A549 (cell line): ENCODE measurements around the gene SMAD3. TPM values are rescaled to one million over a fixed set of nuclear protein-coding genes. Genes with fewer than 3 reads are reported as not detected.

Source experiments
- ATAC-seq, 2 experiments: fragments of 200-7000 bp in 1 of 2; fragments of >200 bp in 1 of 2; cut with Nextera tagmentation in 1 of 2; cut with Tn5 transposase in 1 of 2; 3 replicates each; pipeline versions ENCODE4 v1.8.0 to v1.9.1; 2018 to 2020; ENCODE audit warnings: mild to moderate bottlenecking in 1 of 2, moderate library complexity in 1 of 2
- CTCF ChIA-PET: fragments of 300-600 bp; sonication (Branson Sonifier 250); formaldehyde crosslinking; extraction: SDS; loops from one replicate; lab custom pipeline; 2021; ENCODE audit warnings: antibody characterized with exemption, inconsistent platforms; lab: Yijun Ruan, JAX
- POLR2A ChIA-PET: fragments of 350-600 bp; formaldehyde crosslinking; extraction: SDS; loops from one replicate; lab custom pipeline; 2021; ENCODE audit warnings: antibody characterized with exemption, inconsistent platforms; lab: Yijun Ruan, JAX
- DNase-seq, 2 experiments: peaks; one replicate each; pipeline versions ENCODE4 v3.0.0 to v3.0.0-alpha.2; 2011 to 2016; ENCODE audit warnings: low read depth in 1 of 2, low spot score in 1 of 2
- FAIRE-seq: peaks from 2 replicates; lab custom pipeline; 2011; peaks lifted over from hg19 to GRCh38; lab: Jason Lieb, UNC
- H3K27ac ChIP-seq, 2 experiments: fragments of >200 bp; sonication (Bioruptor Twin); formaldehyde crosslinking; 3 replicates each; pipeline ENCODE4 v1.5.1; 2016 to 2017
- H3K4me1 ChIP-seq: fragments of >200 bp; sonication (Bioruptor Twin); formaldehyde crosslinking; 3 replicates; pipeline ENCODE4 v1.6.1; 2016
- H3K4me2 ChIP-seq: fragments of >200 bp; sonication (Bioruptor Twin); formaldehyde crosslinking; 3 replicates; pipeline ENCODE4 v1.6.1; 2016
- H3K4me3 ChIP-seq: fragments of >200 bp; sonication (Bioruptor Twin); formaldehyde crosslinking; 3 replicates; pipeline ENCODE4 v1.5.1; 2016
- H3K9me3 ChIP-seq: fragments of >200 bp; sonication (Bioruptor Twin); formaldehyde crosslinking; 3 replicates; pipeline ENCODE4 v1.6.1; 2016
- FOSL2 ChIP-seq, 2 experiments: fragments of 450-650 bp in 1 of 2; fragments of >200 bp in 1 of 2; sonication (Bioruptor Twin) in 1 of 2; formaldehyde crosslinking; IDR thresholded peaks; 2 replicates each; pipeline versions ENCODE4 v1.5.0 to v1.6.1; 2016 to 2020; ENCODE audit warnings: mild to moderate bottlenecking in 1 of 2, moderate library complexity in 1 of 2
- GATA3 ChIP-seq: IDR thresholded peaks from 2 replicates; pipeline ENCODE4 v1.6.1; 2012; ENCODE audit warnings: borderline replicate concordance
- HOXA7 ChIP-seq: fragments of 250-450 bp; sonication (Bioruptor Pico); IDR thresholded peaks from 2 replicates; pipeline ENCODE4 v1.5.0; 2020; ENCODE audit warnings: mild to moderate bottlenecking, moderate library complexity
- HOXB13 ChIP-seq: fragments of 250-450 bp; sonication (Bioruptor Pico); IDR thresholded peaks from 2 replicates; pipeline ENCODE4 v1.5.0; 2020; ENCODE audit warnings: low read depth, mild to moderate bottlenecking, moderate library complexity
- KDM1A ChIP-seq: fragments of 200-600 bp; sonication (generic); IDR thresholded peaks from 2 replicates; pipeline ENCODE4 v1.6.1; 2016; ENCODE audit warnings: low read depth, mild to moderate bottlenecking
- MAX ChIP-seq: IDR thresholded peaks from 2 replicates; pipeline ENCODE4 v1.6.1; 2012
- RAD21 ChIP-seq, 2 experiments: fragments of >200 bp in 1 of 2; sonication (Bioruptor Twin) in 1 of 2; formaldehyde crosslinking in 1 of 2; IDR thresholded peaks in 1 of 2; conservative IDR thresholded peaks in 1 of 2; 2 replicates in 1 of 2; 3 replicates in 1 of 2; pipeline ENCODE4 v1.6.1; 2012 to 2018; ENCODE audit warnings: inconsistent platforms in 1 of 2
- RARB ChIP-seq: fragments of 250-450 bp; sonication (Bioruptor Pico); IDR thresholded peaks from 2 replicates; pipeline ENCODE4 v1.8.0; 2021; ENCODE audit warnings: mild to moderate bottlenecking, moderate library complexity
- REST ChIP-seq: fragments of 200-600 bp; sonication (generic); IDR thresholded peaks from 2 replicates; pipeline ENCODE4 v1.6.1; 2016; ENCODE audit warnings: antibody characterized with exemption, mild to moderate bottlenecking, moderate library complexity
- WGBS: methylation state at CpG from one replicate; pipeline ENCODE4 v1.1.6; 2017; ENCODE audit errors: missing lambda C conversion rate; 5-methylcytosine and 5-hydroxymethylcytosine counted together
- polyA plus RNA-seq, 4 experiments: library from polyadenylated mRNA; depleted of rRNA in 3 of 4; stranded (reverse); fragments of >200 nt; fragmentation: RNase III in 1 of 4; extraction: RNeasy Plus Mini Kit Qiagen cat#74134 plus additional on column Dnase treatment in 1 of 4; gene quantifications; 2 replicates in 3 of 4; 3 replicates in 1 of 4; pipeline ENCODE4 v1.2.3, GENCODE V29; 2011 to 2017

The SMAD3 gene
- polyA plus RNA-seq, 2 of the 4 experiments (the other 2 are of a cell fraction), result 74.6 to 77.2 TPM

GRCh38 chr15:67094001-67094826, 28.8 kb downstream of the SMAD3 start (continued):
- TF ChIP-seq REST, result no peak

GRCh38 chr15:67095912-67096311, 30.5 kb downstream of the SMAD3 start:
- TF ChIP-seq MAX (no peak), HOXA7 (no peak)
- Histone ChIP-seq H3K9me3 (no peaks in the 10 kb centered on the region), H3K27ac (peak overlapping the region in 1 of 2 experiments; percentile 82; a peak in 3 of 6 replicates), H3K4me2 (peak overlapping the region; percentile 25; the same call in 1 of the 3 replicates), H3K4me1 (peaks cover 98% of the 10 kb centered on the region), H3K4me3 (no peak overlapping the region)
- no peak for FAIRE-seq
- ChIA-PET CTCF (interaction anchor here (0.6 to 1.8 kb wide), 4 partner anchors 26 to 370 kb away, joined by 3 to 6 read pairs (median 4); no protein-coding TSS in a partner anchor), POLR2A (no interaction called here)
- 81% methylated on average over 7 of the region's 7 CpGs for WGBS
- ATAC-seq, result no peak
- no peak for DNase-seq

GRCh38 chr15:67096546-67097294, 31.3 kb downstream of the SMAD3 start:
- no peak for TF ChIP-seq FOSL2 (IDR thresholded peaks at IDR 0.05)
- peak; percentile 74 for TF ChIP-seq FOSL2 (CRISPR knock-in tag; IDR thresholded peaks at IDR 0.05)
- no peak; the same call in 1 of the 2 replicates for TF ChIP-seq RARB
- no peak for TF ChIP-seq GATA3
- TF ChIP-seq REST, result peak; percentile 19; the same call in 1 of the 2 replicates
- no peak for TF ChIP-seq RAD21 (conservative IDR thresholded peaks at IDR 0.05 in 1 of 2, IDR thresholded peaks at IDR 0.05 in 1 of 2)
- TF ChIP-seq KDM1A, result no peak
- TF ChIP-seq HOXB13 (CRISPR knock-in tag), result no peak
- Histone ChIP-seq H3K4me1 (peaks cover 98% of the 10 kb centered on the region), H3K4me2 (peak overlapping the region; percentile 25), H3K9me3 (no peaks in the 10 kb centered on the region), H3K27ac (peak overlapping the region; percentile 8 to 84; a peak in 4 of 6 replicates), H3K4me3 (no peak overlapping the region)
- DNase-seq (no peak), FAIRE-seq (no peak), ATAC-seq (peak in 1 of 2 experiments; percentile 16; a peak in 2 of 6 replicates)
- WGBS, result 75% methylated on average over 2 of the region's 2 CpGs
- ChIA-PET CTCF (interaction anchor here (0.6 to 1.8 kb wide), 7 partner anchors 8 to 369 kb away, joined by 3 to 6 read pairs (median 4); no protein-coding TSS in a partner anchor), POLR2A (interaction anchor here (1.3 kb wide), 1 partner anchor 10 kb away, joined by 3 read pairs; no protein-coding TSS in a partner anchor)
